Measurements from ENCODE around the gene PRADC1. TPM values are rescaled to one million over a fixed set of nuclear protein-coding genes. Genes with fewer than 3 reads are reported as not detected.

Gene PRADC1
- total and polyA plus RNA-seq, 2 donors (not counting 3 experiments of a cell fraction or from before 2014, with no cell fraction given) = 19.6 to 32.7 TPM

GRCh38 chr2:73217826-73218225, 15.2 kb downstream of the PRADC1 start:
- Histone ChIP-seq H3K27ac (ENCODE audit: insufficient read depth, low read depth, low read length) (no peak overlapping the region), H3K4me2 (ENCODE audit: insufficient read depth, low read length) (no peak overlapping the region)
- CTCF ChIA-PET = interaction anchor here (1.0 kb wide), 1 partner anchor 330 kb away, joined by 3 read pairs; no protein-coding TSS in a partner anchor

More at GRCh38 chr2:73217826-73218225, 15.2 kb downstream of the PRADC1 start:
- BruUV-seq (replicated peaks) = no TSS peak
- intact Hi-C loops (cut with micrococcal nuclease) = no loop called here
- POLR2A ChIA-PET = no interaction called here
- no peak for DNase-seq (ENCODE audit: low read depth, low spot score)
- Histone ChIP-seq H3K4me1 (ENCODE audit: control insufficient read depth, extremely low read depth, insufficient read depth, low read length) (peaks cover 9% of the 10 kb centered on the region), H3K27me3 (ENCODE audit: control insufficient read depth in 2 of 2, insufficient read depth in 2 of 2, low read length in 2 of 2) (no peaks in the 10 kb centered on the region), H3K9ac (replicated peaks; ENCODE audit: extremely low read depth, insufficient read depth, low read length) (no peak overlapping the region), H3K79me2 (ENCODE audit: control insufficient read depth, insufficient read depth, low read length) (peaks cover 16% of the 10 kb centered on the region), H2AFZ (ENCODE audit: low read depth, low read length) (no peak overlapping the region), H4K20me1 (replicated peaks; ENCODE audit: control insufficient read depth, extremely low read depth, insufficient read depth, low read length) (no peaks in the 10 kb centered on the region), H3K4me3 (replicated peaks in 1 of 3; ENCODE audit: insufficient read depth in 1 of 3, low read depth in 1 of 3, low read length in 3 of 3) (no peak overlapping the region), H3K9me1 (replicated peaks; ENCODE audit: control insufficient read depth, extremely low read depth, insufficient read depth, low read length) (no peaks in the 10 kb centered on the region), H3K9me3 (replicated peaks; ENCODE audit: control insufficient read depth, insufficient read depth, low read length) (no peaks in the 10 kb centered on the region), H3K36me3 (ENCODE audit: control insufficient read depth in 2 of 2, extremely low read depth in 1 of 2, insufficient read depth in 2 of 2, low read length in 2 of 2) (peaks cover 2 to 4% of the 10 kb centered on the region in 2 experiments)
- no peak for TF ChIP-seq CTCF (IDR thresholded peaks at IDR 0.05; ENCODE audit: extremely low read depth in 1 of 2, insufficient read depth in 1 of 2, low read depth in 1 of 2, low read length in 2 of 2)
- no peak for TF ChIP-seq MAX (IDR thresholded peaks at IDR 0.05; ENCODE audit: insufficient read depth, insufficient read length)
- no peak for TF ChIP-seq JUN (IDR thresholded peaks at IDR 0.05; ENCODE audit: borderline replicate concordance, insufficient read depth, insufficient read length, low read depth)
- TF ChIP-seq EZH2 (IDR thresholded peaks at IDR 0.05; ENCODE audit: borderline replicate concordance, low read depth, low read length, severe bottlenecking) = no peak
- no peak for TF ChIP-seq GATA2 (IDR thresholded peaks at IDR 0.05; ENCODE audit: insufficient read depth, insufficient read length, low read depth, low read length)
- no peak for TF ChIP-seq POLR2AphosphoS5 (IDR thresholded peaks at IDR 0.05; ENCODE audit: insufficient read depth, low read depth, low read length)
- TF ChIP-seq FOS (IDR thresholded peaks at IDR 0.05; ENCODE audit: borderline replicate concordance, insufficient read depth, low read length) = no peak
- no peak for TF ChIP-seq POLR2A (IDR thresholded peaks at IDR 0.05; ENCODE audit: low read depth, low read length)
- TF ChIP-seq MYC (IDR thresholded peaks at IDR 0.05; ENCODE audit: low read depth, low read length) = no peak
- dilution Hi-C loops (cut with MboI; ENCODE audit: extremely low pct_ligation_motif_present, low sequenced_read_pairs) = no loop called here
- FAIRE-seq = no peak
